ENCODE data around the gene POP7.

Gene POP7

GRCh38 chr7:100674411-100675104 lies 31.4 kb upstream of the POP7 start:
- no peaks in the 10 kb centered on the region for H3K9me3 ChIP-seq (ENCODE audit: severe bottlenecking)
- H3K27me3 ChIP-seq (ENCODE audit: insufficient read depth, poor library complexity, severe bottlenecking), result no peaks in the 10 kb centered on the region
- TF ChIP-seq CTCF (IDR thresholded peaks at IDR 0.05; ENCODE audit: poor library complexity, severe bottlenecking), result no peak
- peak overlapping the region; percentile 75 for H3K27ac ChIP-seq (ENCODE audit: poor library complexity, severe bottlenecking)
- peaks cover 33% of the 10 kb centered on the region for H3K36me3 ChIP-seq (ENCODE audit: low read depth)
- no peaks in the 10 kb centered on the region for H3K4me1 ChIP-seq (ENCODE audit: insufficient read depth, poor library complexity, severe bottlenecking)
- H3K4me3 ChIP-seq (ENCODE audit: severe bottlenecking), result peak overlapping the region; percentile 92
- no peak for ATAC-seq (ENCODE audit: low read depth)
- DNase-seq (ENCODE audit: low spot score), result no peak

GRCh38 chr7:100675105-100675451 lies 30.8 kb upstream of the POP7 start:
- DNase-seq (ENCODE audit: low spot score), result no peak
- peak overlapping the region; percentile 75 for H3K27ac ChIP-seq (ENCODE audit: poor library complexity, severe bottlenecking)
- ATAC-seq (ENCODE audit: low read depth), result no peak

GRCh38 chr7:100675581-100676350 lies 30.2 kb upstream of the POP7 start:
- DNase-seq (ENCODE audit: low spot score), result peak; percentile 80
- Histone ChIP-seq H3K27ac (ENCODE audit: poor library complexity, severe bottlenecking) (peak overlapping the region; percentile 75), H3K9me3 (ENCODE audit: severe bottlenecking) (no peaks in the 10 kb centered on the region), H3K27me3 (ENCODE audit: insufficient read depth, poor library complexity, severe bottlenecking) (no peaks in the 10 kb centered on the region), H3K4me1 (ENCODE audit: insufficient read depth, poor library complexity, severe bottlenecking) (no peaks in the 10 kb centered on the region), H3K4me3 (ENCODE audit: severe bottlenecking) (peak overlapping the region; percentile 92), H3K36me3 (ENCODE audit: low read depth) (peaks cover 42% of the 10 kb centered on the region)
- ATAC-seq (ENCODE audit: low read depth), result peak; percentile 30
- TF ChIP-seq CTCF (IDR thresholded peaks at IDR 0.05; ENCODE audit: poor library complexity, severe bottlenecking), result no peak

More at GRCh38 chr7:100675105-100675451, 30.8 kb upstream of the POP7 start:
- Histone ChIP-seq H3K36me3 (ENCODE audit: low read depth) (peaks cover 35% of the 10 kb centered on the region), H3K4me1 (ENCODE audit: insufficient read depth, poor library complexity, severe bottlenecking) (no peaks in the 10 kb centered on the region), H3K9me3 (ENCODE audit: severe bottlenecking) (no peaks in the 10 kb centered on the region), H3K27me3 (ENCODE audit: insufficient read depth, poor library complexity, severe bottlenecking) (no peaks in the 10 kb centered on the region), H3K4me3 (ENCODE audit: severe bottlenecking) (peak overlapping the region; percentile 92)
- TF ChIP-seq CTCF (IDR thresholded peaks at IDR 0.05; ENCODE audit: poor library complexity, severe bottlenecking), result no peak

GRCh38 chr7:100676501-100677306 lies 29.2 kb upstream of the POP7 start:
- Histone ChIP-seq H3K9me3 (ENCODE audit: severe bottlenecking) (no peaks in the 10 kb centered on the region), H3K4me1 (ENCODE audit: insufficient read depth, poor library complexity, severe bottlenecking) (no peaks in the 10 kb centered on the region), H3K4me3 (ENCODE audit: severe bottlenecking) (no peak overlapping the region), H3K27me3 (ENCODE audit: insufficient read depth, poor library complexity, severe bottlenecking) (no peaks in the 10 kb centered on the region), H3K27ac (ENCODE audit: poor library complexity, severe bottlenecking) (peak overlapping the region; percentile 75), H3K36me3 (ENCODE audit: low read depth) (peaks cover 48% of the 10 kb centered on the region)
- DNase-seq (ENCODE audit: low spot score) (no peak), ATAC-seq (ENCODE audit: low read depth) (no peak)
- no peak for TF ChIP-seq CTCF (IDR thresholded peaks at IDR 0.05; ENCODE audit: poor library complexity, severe bottlenecking)
